Hepatic stellate cell (primary cell): ENCODE results near the gene DPEP3.
A peak's percentile ranks its signal among the peaks of the same experiment; 100 is the strongest.
"Not testable (repeated sequence)": the region's sequence is repeated elsewhere in the genome, so short reads cannot be mapped to it uniquely, and the experiment has no call there.

Source experiments
- DNase-seq: peaks from one replicate; pipeline ENCODE4 v3.0.0; 2011; ENCODE audit warnings: low spot score

DPEP3 gene

GRCh38 chr16:67943619-67944504, 36.4 kb downstream of the DPEP3 start, which contains the start of gene LCAT:
Gene LCAT, minus strand, starts transcription at chr16:67944120. Its CDS starts 19 bp downstream, at chr16:67944101.
- no peak for DNase-seq

- DNase-seq: no peak
Measured at GRCh38 chr16:67943256-67943618, 37.1 kb downstream of the DPEP3 start.

- DNase-seq: no peak
Measured at GRCh38 chr16:67942510-67943255, 37.6 kb downstream of the DPEP3 start.

- DNase-seq: peak; percentile 66
Measured at GRCh38 chr16:67942200-67942509, 38.1 kb downstream of the DPEP3 start.

GRCh38 chr16:67941469-67942199, 38.7 kb downstream of the DPEP3 start:
- DNase-seq: no peak

GRCh38 chr16:67940446-67941089, 39.7 kb downstream of the DPEP3 start:
- DNase-seq: no peak

- DNase-seq: no peak
Measured at GRCh38 chr16:67939507-67940445, 40.5 kb downstream of the DPEP3 start.

GRCh38 chr16:67937713-67938112, 42.6 kb downstream of the DPEP3 start:
- not testable (repeated sequence) for DNase-seq

- DNase-seq: no peak
Measured at GRCh38 chr16:67936880-67937605, 43.3 kb downstream of the DPEP3 start.

GRCh38 chr16:67936124-67936879, 44.0 kb downstream of the DPEP3 start, which contains the start of gene PSMB10:
Gene PSMB10, minus strand, starts transcription at chr16:67936850. Its CDS starts 101 bp downstream, at chr16:67936749.
- peak; percentile 89 for DNase-seq

GRCh38 chr16:67935402-67936123, 44.7 kb downstream of the DPEP3 start:
- peak; percentile 99 for DNase-seq

- DNase-seq: no peak
Measured at GRCh38 chr16:67935101-67935401, 45.2 kb downstream of the DPEP3 start.

GRCh38 chr16:67934306-67935100, 45.8 kb downstream of the DPEP3 start:
- no peak for DNase-seq

- DNase-seq: no peak
Measured at GRCh38 chr16:67933805-67934204, 46.5 kb downstream of the DPEP3 start.

GRCh38 chr16:67932462-67932840, 47.8 kb downstream of the DPEP3 start:
- DNase-seq: no peak

GRCh38 chr16:67931712-67932461, 48.4 kb downstream of the DPEP3 start, which contains the start of gene CTRL:
Gene CTRL, minus strand, starts transcription at chr16:67931862. Its CDS starts 10 bp downstream, at chr16:67931852.
- DNase-seq: no peak

- DNase-seq: no peak
Measured at GRCh38 chr16:67930678-67931211, 49.6 kb downstream of the DPEP3 start.
